Measurements from ENCODE around the gene PRDM10. TPM values are rescaled to one million over a fixed set of nuclear protein-coding genes. Genes with fewer than 3 reads are reported as not detected.

PRDM10 gene
- total RNA-seq = 3.7 and 8.0 TPM in 2 replicates

GRCh38 chr11:130002352-130002845 is at the start of gene PRDM10:
TSS of gene PRDM10 (minus strand) at chr11:130002835. CDS start at chr11:129960964, 41,871 bp downstream.

GRCh38 chr11:129895126-129896041 is 107.3 kb downstream of the PRDM10 start, which contains the start of gene NFRKB:
TSS of gene NFRKB (minus strand) at chr11:129895578. CDS start at chr11:129892849, 2,729 bp downstream.

Other genes starting within 250 kb of the PRDM10 start
- gene TMEM45B, start 187.0 kb downstream of the PRDM10 start, total RNA-seq = 0.16 and 1.6 TPM in 2 replicates
- gene NFRKB, start 107.3 kb downstream of the PRDM10 start, total RNA-seq = 8.6 and 18.4 TPM in 2 replicates
- gene APLP2, start 67.1 kb upstream of the PRDM10 start, total RNA-seq = 533 and 1,316 TPM in 2 replicates
- 0.06 TPM in 1 of 2 replicates, not detected in the other for gene ST14, start 156.9 kb upstream of the PRDM10 start, total RNA-seq

All from bladder microvascular endothelial cell (primary cell).